Activated T-helper 1 cell treated with anti-CD3 and anti-CD28 coated beads, Interleukin-12 subunit alpha, Interleukin-12 subunit beta, Interleukin-2, Interleukin-4 antibody, amounts not matched to agents 30 ng/mL and 10 ng/mL and 1 ng/mL, durations not matched to agents 14 hours and 24 hours and 36 hours (primary cell): ENCODE results near the gene CCM2. TPM values are rescaled to one million over a fixed set of nuclear protein-coding genes. Genes with fewer than 3 reads are reported as not detected.
A peak's percentile ranks its signal among the peaks of the same experiment; 100 is the strongest.
"Not testable (repeated sequence)": the region's sequence is repeated elsewhere in the genome, so short reads cannot be mapped to it uniquely, and the experiment has no call there.

ENCODE experiments used
- DNase-seq: peaks from one replicate; pipeline ENCODE4 v3.0.0; 2021; ENCODE audit warnings: low spot score
- H3K27ac Mint-ChIP-seq: one replicate; pipeline ENCODE4 v1.8.0; 2021; ENCODE audit warnings: mild to moderate bottlenecking, mixed read lengths
- H3K27me3 Mint-ChIP-seq: one replicate; pipeline ENCODE4 v1.8.0; 2022; ENCODE audit warnings: mild to moderate bottlenecking, moderate library complexity, mixed read lengths; ENCODE audit not compliant: insufficient read depth
- H3K36me3 Mint-ChIP-seq: one replicate; pipeline ENCODE4 v1.8.0; 2021; ENCODE audit warnings: low read depth, mixed read lengths
- H3K4me1 Mint-ChIP-seq: one replicate; pipeline ENCODE4 v1.8.0; 2021; ENCODE audit warnings: low read depth, mixed read lengths
- H3K4me3 Mint-ChIP-seq: one replicate; pipeline ENCODE4 v1.8.0; 2021; ENCODE audit warnings: mild to moderate bottlenecking, moderate library complexity, mixed read lengths
- H3K9me3 Mint-ChIP-seq: one replicate; pipeline ENCODE4 v1.8.0; 2021; ENCODE audit warnings: mixed read lengths
- intact Hi-C: fragments of 100-400 bp; cut with micrococcal nuclease; formaldehyde crosslinking; loops from one replicate; pipeline ENCODE4 v1.15.1; 2024
- total RNA-seq: library from RNA; stranded (reverse); gene quantifications from 2 replicates; pipeline ENCODE4 v1.2.3, GENCODE V29; 2022

CCM2 gene
- total RNA-seq, 1 donor from 2014 or later: 65.5 TPM

DNA sequence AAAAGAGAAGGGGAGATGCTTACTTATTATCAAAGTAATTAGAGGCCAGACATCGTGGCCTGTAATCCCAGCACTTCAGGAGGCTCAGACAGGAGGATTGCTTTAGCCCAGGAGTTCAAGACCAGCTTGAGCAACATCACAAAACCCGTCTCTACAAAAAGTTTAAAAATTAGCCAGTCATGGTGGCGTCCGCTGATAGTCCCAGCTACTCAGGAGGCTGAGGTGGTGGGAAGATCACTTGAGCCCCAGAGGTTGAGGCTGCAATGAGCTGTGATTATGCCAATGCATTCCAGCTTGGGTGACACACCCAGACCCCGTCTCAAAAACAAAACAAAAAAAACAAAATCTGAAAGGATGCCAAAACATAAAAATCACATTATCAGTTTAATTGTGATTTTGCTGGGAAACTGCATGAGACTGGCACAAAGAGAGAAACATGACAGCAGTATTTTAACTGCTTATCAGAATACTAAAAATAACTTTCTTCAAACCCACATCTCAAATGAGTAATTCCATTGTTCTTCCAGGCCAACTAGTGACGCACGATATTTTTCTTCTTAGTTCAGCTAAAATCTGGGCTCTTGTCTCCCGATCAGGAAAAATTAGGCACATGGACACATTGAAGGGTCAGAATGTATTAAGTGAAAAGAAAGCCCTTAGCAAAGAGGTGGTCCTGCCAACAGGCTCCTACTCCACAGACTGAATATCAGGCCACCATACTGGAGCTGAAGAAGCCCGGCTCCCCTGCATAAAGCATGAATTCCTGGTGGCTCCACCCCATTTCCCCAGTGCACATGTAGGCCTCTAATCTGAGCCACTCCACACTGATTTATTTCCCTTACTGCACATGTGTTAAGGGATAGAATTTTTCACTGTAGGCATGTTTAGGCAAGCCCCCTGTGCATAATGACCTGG is 9.6 kb upstream of the CCM2 start:
- Mint-ChIP-seq H3K4me1 (peaks cover 40% of the 10 kb centered on the region), H3K4me3 (no peak overlapping the region), H3K27ac (no peak overlapping the region), H3K36me3 (peaks cover 18% of the 10 kb centered on the region), H3K9me3 (no peaks in the 10 kb centered on the region), H3K27me3 (no peaks in the 10 kb centered on the region)
- DNase-seq: no peak
- intact Hi-C loops: no loop called here

GRCh38 chr7:44992004-44992795 is 7.8 kb upstream of the CCM2 start:
- not testable (repeated sequence) for H3K4me3 Mint-ChIP-seq, H3K36me3 Mint-ChIP-seq
- H3K4me1 Mint-ChIP-seq: peaks cover 50% of the 10 kb centered on the region

GRCh38 chr7:44994877-44995554 is 5.0 kb upstream of the CCM2 start:
- intact Hi-C loops: loop anchor here (1.0 kb wide), 1 partner anchor 9 kb away; no protein-coding TSS in a partner anchor
- Mint-ChIP-seq H3K36me3 (peaks cover 4% of the 10 kb centered on the region), H3K27ac (peak overlapping the region; percentile 46), H3K27me3 (no peaks in the 10 kb centered on the region), H3K9me3 (no peaks in the 10 kb centered on the region), H3K4me1 (peaks cover 41% of the 10 kb centered on the region), H3K4me3 (peak overlapping the region; percentile 27)
- DNase-seq: no peak

More at GRCh38 chr7:44992004-44992795, 7.8 kb upstream of the CCM2 start:
- intact Hi-C loops, DNase-seq, H3K27me3 Mint-ChIP-seq, H3K9me3 Mint-ChIP-seq, H3K27ac Mint-ChIP-seq: not testable (repeated sequence)

- peaks cover 4% of the 10 kb centered on the region for H3K36me3 Mint-ChIP-seq
- H3K27ac Mint-ChIP-seq: peak overlapping the region; percentile 46
- H3K9me3 Mint-ChIP-seq: no peaks in the 10 kb centered on the region
- H3K27me3 Mint-ChIP-seq: no peaks in the 10 kb centered on the region
- H3K4me1 Mint-ChIP-seq: peaks cover 42% of the 10 kb centered on the region
- peak overlapping the region; percentile 27 for H3K4me3 Mint-ChIP-seq
- DNase-seq: no peak
- intact Hi-C loops: loop anchor here (1.0 kb wide), 1 partner anchor 10 kb away; no protein-coding TSS in a partner anchor
These were observed 4.2 kb upstream of the CCM2 start for GRCh38 chr7:44995555-44996493.

DNA sequence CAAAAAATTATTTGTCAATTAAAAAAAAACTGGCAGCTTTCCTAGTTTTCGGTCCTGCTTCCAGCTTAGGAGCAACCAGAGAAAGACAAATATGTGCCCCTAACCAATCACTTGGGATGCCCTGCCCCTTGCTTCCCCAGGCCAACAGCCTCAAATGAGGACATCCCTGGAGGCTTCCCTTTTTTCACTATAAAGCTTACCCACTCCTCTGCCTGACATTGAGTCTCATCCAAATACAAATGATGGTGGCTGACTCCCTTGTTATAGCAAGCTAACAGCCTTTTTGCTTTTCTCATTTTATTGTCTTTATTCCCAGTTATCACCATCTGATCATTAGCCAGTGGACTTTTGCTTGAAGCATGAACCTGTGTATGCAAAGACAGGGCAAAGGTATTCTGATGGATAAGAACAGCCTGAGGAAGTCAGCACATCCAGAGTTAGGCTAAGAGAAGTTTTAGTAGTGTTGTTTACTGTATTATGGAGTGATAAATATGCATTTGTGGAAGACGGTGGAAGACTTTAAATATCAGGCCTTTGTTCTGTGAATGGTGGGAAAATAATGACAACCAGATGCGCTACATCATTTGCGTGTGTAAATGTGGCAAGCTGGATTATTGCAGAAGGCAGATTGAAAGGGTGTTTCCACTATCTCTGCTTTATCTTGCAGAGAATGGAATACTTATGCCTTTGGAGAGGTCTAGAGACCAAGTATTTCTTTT is 1.7 kb upstream of the CCM2 start:
- DNase-seq: no peak
- Mint-ChIP-seq H3K4me3 (peak overlapping the region; percentile 88), H3K27me3 (no peaks in the 10 kb centered on the region), H3K36me3 (peaks cover 7% of the 10 kb centered on the region), H3K27ac (peak overlapping the region; percentile 55), H3K4me1 (peaks cover 56% of the 10 kb centered on the region), H3K9me3 (no peaks in the 10 kb centered on the region)
- intact Hi-C loops: no loop called here

GRCh38 chr7:44999245-45000092 is 532 bp upstream of the CCM2 start:
- intact Hi-C loops: loop anchor here (1.0 kb wide), 8 partner anchors 13 to 393 kb away; partner anchors contain the start of genes H2AZ2, OGDH, PPIA and TBRG4
- Mint-ChIP-seq H3K36me3 (peaks cover 11% of the 10 kb centered on the region), H3K4me3 (peak overlapping the region; percentile 88), H3K4me1 (peaks cover 58% of the 10 kb centered on the region), H3K27ac (peak overlapping the region; percentile 91), H3K27me3 (no peaks in the 10 kb centered on the region), H3K9me3 (no peaks in the 10 kb centered on the region)
- DNase-seq: peak; percentile 99

GRCh38 chr7:45001138-45001694 is 1.2 kb downstream of the CCM2 start:
- peaks cover 16% of the 10 kb centered on the region for H3K36me3 Mint-ChIP-seq
- intact Hi-C loops: loop anchor here (1.0 kb wide), 3 partner anchors 20 to 116 kb away; partner anchors contain the start of gene PURB
- DNase-seq: peak; percentile 47
- H3K4me3 Mint-ChIP-seq: peak overlapping the region; percentile 91
- H3K27ac Mint-ChIP-seq: peak overlapping the region; percentile 93
- H3K9me3 Mint-ChIP-seq: no peaks in the 10 kb centered on the region
- H3K4me1 Mint-ChIP-seq: peaks cover 55% of the 10 kb centered on the region
- no peaks in the 10 kb centered on the region for H3K27me3 Mint-ChIP-seq

- intact Hi-C loops: loop anchor here (1.0 kb wide), 3 partner anchors 19 to 117 kb away; partner anchors contain the start of gene PURB
- peaks cover 20% of the 10 kb centered on the region for H3K36me3 Mint-ChIP-seq
- no peak for DNase-seq
- peak overlapping the region; percentile 91 for H3K4me3 Mint-ChIP-seq
- H3K9me3 Mint-ChIP-seq: no peaks in the 10 kb centered on the region
- H3K27me3 Mint-ChIP-seq: no peaks in the 10 kb centered on the region
- peak overlapping the region; percentile 93 for H3K27ac Mint-ChIP-seq
- peaks cover 53% of the 10 kb centered on the region for H3K4me1 Mint-ChIP-seq
These were observed 1.8 kb downstream of the CCM2 start for GRCh38 chr7:45001826-45002225.

- peaks cover 64% of the 10 kb centered on the region for H3K4me1 Mint-ChIP-seq
- no peak for DNase-seq
- no peak overlapping the region for H3K4me3 Mint-ChIP-seq
- H3K27me3 Mint-ChIP-seq: no peaks in the 10 kb centered on the region
- no peak overlapping the region for H3K27ac Mint-ChIP-seq
- peaks cover 28% of the 10 kb centered on the region for H3K36me3 Mint-ChIP-seq
- no peaks in the 10 kb centered on the region for H3K9me3 Mint-ChIP-seq
- intact Hi-C loops: no loop called here
These were observed 3.8 kb downstream of the CCM2 start for GRCh38 chr7:45003789-45004188.

DNA sequence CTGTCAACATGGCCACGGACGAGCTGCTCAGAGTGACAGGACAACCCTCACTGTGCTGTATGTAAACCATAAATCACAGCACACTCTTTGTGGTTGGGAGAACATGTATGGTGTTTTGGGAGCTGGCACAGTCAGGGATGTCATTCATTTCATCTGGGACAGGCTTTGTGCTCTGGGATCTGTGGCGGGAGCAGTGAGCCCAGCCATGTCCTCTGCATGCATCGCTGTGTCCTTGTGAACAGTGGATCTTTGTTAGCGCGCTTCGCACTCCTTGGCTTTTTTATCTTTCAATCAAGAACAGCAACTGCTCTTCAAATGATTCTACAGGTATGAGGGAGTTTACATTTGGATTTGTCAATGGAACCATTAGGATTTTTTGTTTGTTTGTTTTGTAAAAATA is 7.1 kb downstream of the CCM2 start:
- H3K4me1 Mint-ChIP-seq: peaks cover 48% of the 10 kb centered on the region
- DNase-seq: no peak
- H3K27ac Mint-ChIP-seq: peak overlapping the region; percentile 31
- no peak overlapping the region for H3K4me3 Mint-ChIP-seq
- no peaks in the 10 kb centered on the region for H3K9me3 Mint-ChIP-seq
- intact Hi-C loops: no loop called here
- peaks cover 22% of the 10 kb centered on the region for H3K36me3 Mint-ChIP-seq
- H3K27me3 Mint-ChIP-seq: no peaks in the 10 kb centered on the region
